GM21515 (cell line): ENCODE measurements around the gene AMPD2.
"Not testable (repeated sequence)": the region's sequence is repeated elsewhere in the genome, so short reads cannot be mapped to it uniquely, and the experiment has no call there.

Experiments
- ATAC-seq: cut with Tn5 transposase; IDR thresholded peaks from one replicate; pipeline ENCODE4 v1.9.1; 2021; ENCODE audit not compliant: unreplicated experiment

AMPD2 gene

DNA sequence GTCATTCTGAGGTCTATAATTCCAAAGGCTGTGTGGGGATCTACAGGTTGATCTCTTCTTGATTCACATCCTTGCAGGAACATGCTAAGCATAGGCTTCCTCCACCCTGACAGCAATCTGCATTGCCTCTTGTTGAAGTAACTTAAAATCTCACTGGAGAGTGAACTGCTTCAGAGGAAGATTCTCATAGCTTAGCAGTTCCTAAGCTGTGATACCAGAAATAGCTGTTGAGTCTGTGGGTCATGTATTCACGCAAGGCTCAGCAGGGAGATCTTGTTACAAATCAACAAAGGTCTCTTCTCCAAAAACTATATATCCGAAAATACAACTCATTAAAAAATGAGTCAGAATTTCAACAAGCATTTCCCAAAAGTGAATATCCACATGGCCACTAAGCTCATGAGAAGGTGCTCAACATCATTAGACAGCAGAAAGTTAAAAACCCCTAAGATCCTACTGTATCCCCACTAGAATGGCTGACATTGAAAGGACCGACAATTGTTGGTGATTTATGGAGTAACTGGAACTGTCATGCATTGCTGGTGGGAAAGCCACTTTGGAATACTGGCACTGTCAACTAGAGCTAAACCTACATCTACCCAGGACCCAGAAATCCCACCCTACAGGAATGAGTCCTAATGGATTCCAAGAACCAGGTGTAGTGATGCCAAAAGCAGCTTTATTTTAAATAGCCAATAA is 57.2 kb downstream of the AMPD2 start:
- not testable (repeated sequence) for ATAC-seq

DNA sequence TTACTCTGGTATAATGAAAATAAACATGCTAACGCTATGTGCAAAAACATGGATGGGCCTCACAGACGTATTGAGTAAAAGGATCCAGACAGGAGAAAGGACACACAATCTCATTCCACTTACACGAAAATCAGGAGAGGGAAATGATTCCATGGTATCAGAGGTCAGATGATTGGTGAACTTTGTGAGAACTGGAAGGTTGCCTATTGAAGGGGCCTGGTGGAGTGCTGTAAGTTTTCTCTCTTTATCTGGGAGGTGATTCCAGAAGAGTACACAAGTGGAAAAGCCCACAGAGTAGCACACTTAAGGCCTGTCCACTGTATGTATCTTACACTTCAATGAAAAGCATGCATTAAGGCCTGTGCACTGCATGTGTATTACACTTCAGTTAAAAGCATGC is 57.8 kb downstream of the AMPD2 start:
- no peak for ATAC-seq

DNA sequence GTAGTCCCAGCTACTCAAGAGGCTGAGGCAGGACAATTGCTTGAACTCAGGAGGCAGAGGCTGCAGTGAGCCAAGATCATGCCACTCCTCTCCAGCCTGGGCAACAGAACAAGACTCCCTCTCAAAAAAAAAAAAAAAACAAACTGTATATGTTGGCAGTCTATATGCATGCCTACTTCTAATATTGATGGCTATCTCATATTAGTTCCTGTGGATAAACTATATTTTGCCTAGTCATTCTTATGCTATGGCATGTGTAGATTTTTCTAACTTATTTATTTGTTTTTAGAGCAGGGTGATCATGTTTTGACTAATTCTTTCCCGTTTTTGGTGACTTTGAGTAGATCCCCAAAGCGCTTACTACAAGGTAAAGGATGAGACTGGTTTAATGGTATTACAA is 59.0 kb downstream of the AMPD2 start:
- not testable (repeated sequence) for ATAC-seq
